ENCODE measurements around the gene CCDC71L. TPM values are rescaled to one million over a fixed set of nuclear protein-coding genes. Genes with fewer than 3 reads are reported as not detected.

Gene CCDC71L
- polyA plus RNA-seq, 1 of the 3 experiments (the other 2 are of a cell fraction): 30.0 TPM

GRCh38 chr7:106611911-106612310 is 49.0 kb downstream of the CCDC71L start:
- WGBS (ENCODE audit: low lambda C conversion rate): 64% methylated on average over 3 of the region's 3 CpGs
- POLR2A ChIA-PET: no interaction called here
- no peak overlapping the region for H3K4me2 ChIP-seq
- H3F3A ChIP-seq (replicated peaks; ENCODE audit: insufficient read depth): peaks cover 33% of the 10 kb centered on the region
- TF ChIP-seq USF1 (IDR thresholded peaks at IDR 0.05; ENCODE audit: borderline replicate concordance, low read depth) (no peak), MEF2A (IDR thresholded peaks at IDR 0.05; ENCODE audit: borderline replicate concordance, low read depth) (no peak), ZBTB33 (IDR thresholded peaks at IDR 0.05; ENCODE audit: borderline replicate concordance, low read depth) (no peak), TEAD4 (IDR thresholded peaks at IDR 0.05; ENCODE audit: borderline replicate concordance, insufficient read depth) (no peak)
- H3K9me3 ChIP-seq: no peaks in the 10 kb centered on the region
- H3K27ac ChIP-seq (ENCODE audit: low read depth in 2 of 2, low read length in 1 of 2): no peak overlapping the region
- H2AFZ ChIP-seq (ENCODE audit: low read depth): no peak overlapping the region
- no peak overlapping the region for H3K9ac ChIP-seq
- DNase-seq: no peak
- no peaks in the 10 kb centered on the region for H3K36me3 ChIP-seq (replicated peaks in 1 of 2; ENCODE audit: control insufficient read depth in 1 of 2, insufficient read depth in 2 of 2, low read length in 1 of 2)
- H3K27me3 ChIP-seq (ENCODE audit: insufficient read depth): no peaks in the 10 kb centered on the region
- CTCF ChIA-PET: interaction anchor here (0.9 to 1.7 kb wide), 2 partner anchors 11 to 435 kb away, joined by 3 to 5 read pairs; no protein-coding TSS in a partner anchor
- peaks cover 0 to 29% of the 10 kb centered on the region in 2 experiments; a peak in 3 of 4 replicates for H3K4me1 ChIP-seq (ENCODE audit: control insufficient read depth in 1 of 2, insufficient read depth in 2 of 2, low read depth in 1 of 2, low read length in 1 of 2)
- H3K9me2 ChIP-seq: no peaks in the 10 kb centered on the region
- no peaks in the 10 kb centered on the region for H4K20me1 ChIP-seq (ENCODE audit: insufficient read depth)
- H3K79me2 ChIP-seq (ENCODE audit: insufficient read depth): no peaks in the 10 kb centered on the region
- H3K4me3 ChIP-seq (ENCODE audit: low read depth in 2 of 2, low read length in 1 of 2): no peak overlapping the region

- Histone ChIP-seq H3K9me3 (no peaks in the 10 kb centered on the region), H3K4me3 (ENCODE audit: low read depth in 2 of 2, low read length in 1 of 2) (no peak overlapping the region), H3K27me3 (ENCODE audit: insufficient read depth) (no peaks in the 10 kb centered on the region), H3K9ac (no peak overlapping the region), H3K4me2 (no peak overlapping the region), H4K20me1 (ENCODE audit: insufficient read depth) (no peaks in the 10 kb centered on the region), H3K4me1 (ENCODE audit: control insufficient read depth in 1 of 2, insufficient read depth in 2 of 2, low read depth in 1 of 2, low read length in 1 of 2) (peaks cover 0 to 29% of the 10 kb centered on the region in 2 experiments; a peak in 3 of 4 replicates), H3K27ac (ENCODE audit: low read depth in 2 of 2, low read length in 1 of 2) (no peak overlapping the region), H3K9me2 (no peaks in the 10 kb centered on the region), H3F3A (replicated peaks; ENCODE audit: insufficient read depth) (peaks cover 33% of the 10 kb centered on the region), H2AFZ (ENCODE audit: low read depth) (peak overlapping the region; percentile 44; the same call in 1 of the 2 replicates), H3K79me2 (ENCODE audit: insufficient read depth) (no peaks in the 10 kb centered on the region), H3K36me3 (replicated peaks in 1 of 2; ENCODE audit: control insufficient read depth in 1 of 2, insufficient read depth in 2 of 2, low read length in 1 of 2) (no peaks in the 10 kb centered on the region)
- DNase-seq: no peak
- WGBS (ENCODE audit: low lambda C conversion rate): 82% methylated on average over 6 of the region's 6 CpGs
- ChIA-PET POLR2A (no interaction called here), CTCF (interaction anchor here (1.2 kb wide), 1 partner anchor 12 kb away, joined by 3 read pairs; no protein-coding TSS in a partner anchor)
- TF ChIP-seq USF2 (IDR thresholded peaks at IDR 0.05; ENCODE audit: borderline replicate concordance, low read depth, low read length): no peak
- TF ChIP-seq ZBTB33 (IDR thresholded peaks at IDR 0.05; ENCODE audit: borderline replicate concordance, low read depth): no peak
- TF ChIP-seq GABPA (IDR thresholded peaks at IDR 0.05; ENCODE audit: low read depth): no peak
- no peak for TF ChIP-seq EP300 (IDR thresholded peaks at IDR 0.05; ENCODE audit: borderline replicate concordance in 1 of 2, low read depth in 1 of 2, low read length in 1 of 2)
- TF ChIP-seq FOSL2 (IDR thresholded peaks at IDR 0.05; ENCODE audit: borderline replicate concordance, low read depth): no peak
- TF ChIP-seq SMC3 (IDR thresholded peaks at IDR 0.05; ENCODE audit: low read depth, low read length): no peak
Measured at GRCh38 chr7:106610996-106611886, 49.7 kb downstream of the CCDC71L start.
